ENCODE measurements around the gene ACSS1. TPM values are rescaled to one million over a fixed set of nuclear protein-coding genes. Genes with fewer than 3 reads are reported as not detected.
A peak's percentile ranks its signal among the peaks of the same experiment; 100 is the strongest.

Gene ACSS1
- total and polyA plus RNA-seq, 5 donors from 2014 or later, result 38.7 to 47.3 (median 40.1) TPM

- Histone ChIP-seq H3K9me3 (ENCODE audit: control insufficient read depth in 2 of 2, low read length in 2 of 2) (no peaks in the 10 kb centered on the region), H3K27ac (ENCODE audit: insufficient read depth, low read length, poor library complexity, severe bottlenecking) (no peak overlapping the region), H3K27me3 (ENCODE audit: control insufficient read depth, insufficient read depth, low read length) (peaks cover 61% of the 10 kb centered on the region), H3K4me3 (ENCODE audit: low read depth, low read length) (no peak overlapping the region), H3K36me3 (ENCODE audit: control insufficient read depth, insufficient read depth, low read length) (no peaks in the 10 kb centered on the region), H3K4me1 (ENCODE audit: control insufficient read depth, insufficient read depth, low read length, poor library complexity, severe bottlenecking) (peaks cover 21% of the 10 kb centered on the region)
- Mint-ChIP-seq H3K9me3 (peaks cover 0 to 3% (median 0%) of the 10 kb centered on the region in 7 donors), H3K36me3 (no peaks in the 10 kb centered on the region), H3K4me3 (peak overlapping the region in 1 of 4 donors; percentile 13), H3K4me1 (peaks cover 0 to 6% (median 3%) of the 10 kb centered on the region in 4 donors), H3K27ac (no peak overlapping the region), H3K27me3 (peaks cover 68% of the 10 kb centered on the region)
- DNase-seq, result peak in 1 of 3 donors; percentile 49
- ATAC-seq (ENCODE audit: low read depth in 2 of 2), result no peak
These were observed 19.0 kb upstream of the ACSS1 start for GRCh38 chr20:25076731-25077609.

- Mint-ChIP-seq H3K4me1 (peaks cover 0 to 6% (median 3%) of the 10 kb centered on the region in 4 donors), H3K27ac (no peak overlapping the region), H3K27me3 (peaks cover 75% of the 10 kb centered on the region), H3K4me3 (no peak overlapping the region), H3K9me3 (peaks cover 0 to 3% (median 0%) of the 10 kb centered on the region in 7 donors), H3K36me3 (no peaks in the 10 kb centered on the region)
- DNase-seq (no peak), ATAC-seq (ENCODE audit: low read depth in 2 of 2) (no peak)
- Histone ChIP-seq H3K4me1 (ENCODE audit: control insufficient read depth, insufficient read depth, low read length, poor library complexity, severe bottlenecking) (peaks cover 13% of the 10 kb centered on the region), H3K9me3 (ENCODE audit: control insufficient read depth in 2 of 2, low read length in 2 of 2) (no peaks in the 10 kb centered on the region), H3K36me3 (ENCODE audit: control insufficient read depth, insufficient read depth, low read length) (no peaks in the 10 kb centered on the region), H3K27ac (ENCODE audit: insufficient read depth, low read length, poor library complexity, severe bottlenecking) (no peak overlapping the region), H3K27me3 (ENCODE audit: control insufficient read depth, insufficient read depth, low read length) (peaks cover 69% of the 10 kb centered on the region), H3K4me3 (ENCODE audit: low read depth, low read length) (no peak overlapping the region)
These were observed 18.3 kb upstream of the ACSS1 start for GRCh38 chr20:25076201-25076600.

GRCh38 chr20:25073544-25073943, 15.6 kb upstream of the ACSS1 start:
- DNase-seq (no peak), ATAC-seq (ENCODE audit: low read depth in 2 of 2) (no peak)
- Histone ChIP-seq H3K27ac (ENCODE audit: insufficient read depth, low read length, poor library complexity, severe bottlenecking) (no peak overlapping the region), H3K4me1 (ENCODE audit: control insufficient read depth, insufficient read depth, low read length, poor library complexity, severe bottlenecking) (peaks cover 9% of the 10 kb centered on the region), H3K9me3 (ENCODE audit: control insufficient read depth in 2 of 2, low read length in 2 of 2) (no peaks in the 10 kb centered on the region), H3K36me3 (ENCODE audit: control insufficient read depth, insufficient read depth, low read length) (no peaks in the 10 kb centered on the region), H3K4me3 (ENCODE audit: low read depth, low read length) (no peak overlapping the region), H3K27me3 (ENCODE audit: control insufficient read depth, insufficient read depth, low read length) (peaks cover 49% of the 10 kb centered on the region)
- no peaks in the 10 kb centered on the region for H3K9me3 Mint-ChIP-seq
- no peak overlapping the region for H3K27ac Mint-ChIP-seq
- peaks cover 0 to 5% (median 1%) of the 10 kb centered on the region in 4 donors for H3K4me1 Mint-ChIP-seq
- peaks cover 71% of the 10 kb centered on the region for H3K27me3 Mint-ChIP-seq
- H3K36me3 Mint-ChIP-seq, result no peaks in the 10 kb centered on the region
- H3K4me3 Mint-ChIP-seq, result no peak overlapping the region

- Histone ChIP-seq H3K4me3 (ENCODE audit: low read depth, low read length) (no peak overlapping the region), H3K4me1 (ENCODE audit: control insufficient read depth, insufficient read depth, low read length, poor library complexity, severe bottlenecking) (peaks cover 4% of the 10 kb centered on the region), H3K36me3 (ENCODE audit: control insufficient read depth, insufficient read depth, low read length) (no peaks in the 10 kb centered on the region), H3K27ac (ENCODE audit: insufficient read depth, low read length, poor library complexity, severe bottlenecking) (no peak overlapping the region), H3K9me3 (ENCODE audit: control insufficient read depth in 2 of 2, low read length in 2 of 2) (no peaks in the 10 kb centered on the region), H3K27me3 (ENCODE audit: control insufficient read depth, insufficient read depth, low read length) (peaks cover 43% of the 10 kb centered on the region)
- ATAC-seq (ENCODE audit: low read depth in 2 of 2), result no peak
- Mint-ChIP-seq H3K4me3 (no peak overlapping the region), H3K36me3 (no peaks in the 10 kb centered on the region), H3K4me1 (no peaks in the 10 kb centered on the region), H3K27ac (no peak overlapping the region), H3K9me3 (no peaks in the 10 kb centered on the region), H3K27me3 (peaks cover 68% of the 10 kb centered on the region)
- DNase-seq, result no peak
These were observed 14.4 kb upstream of the ACSS1 start for GRCh38 chr20:25072226-25072811.

GRCh38 chr20:25071734-25072133, 13.8 kb upstream of the ACSS1 start:
- Histone ChIP-seq H3K27ac (ENCODE audit: insufficient read depth, low read length, poor library complexity, severe bottlenecking) (no peak overlapping the region), H3K9me3 (ENCODE audit: control insufficient read depth in 2 of 2, low read length in 2 of 2) (no peaks in the 10 kb centered on the region), H3K4me1 (ENCODE audit: control insufficient read depth, insufficient read depth, low read length, poor library complexity, severe bottlenecking) (no peaks in the 10 kb centered on the region), H3K36me3 (ENCODE audit: control insufficient read depth, insufficient read depth, low read length) (no peaks in the 10 kb centered on the region), H3K4me3 (ENCODE audit: low read depth, low read length) (no peak overlapping the region), H3K27me3 (ENCODE audit: control insufficient read depth, insufficient read depth, low read length) (peaks cover 39% of the 10 kb centered on the region)
- peaks cover 63% of the 10 kb centered on the region for H3K27me3 Mint-ChIP-seq
- no peak overlapping the region for H3K4me3 Mint-ChIP-seq
- H3K9me3 Mint-ChIP-seq, result no peaks in the 10 kb centered on the region
- no peak for DNase-seq
- no peaks in the 10 kb centered on the region for H3K36me3 Mint-ChIP-seq
- H3K4me1 Mint-ChIP-seq, result no peaks in the 10 kb centered on the region
- no peak for ATAC-seq (ENCODE audit: low read depth in 2 of 2)
- no peak overlapping the region for H3K27ac Mint-ChIP-seq

- Mint-ChIP-seq H3K9me3 (no peaks in the 10 kb centered on the region), H3K36me3 (no peaks in the 10 kb centered on the region), H3K27me3 (peaks cover 60% of the 10 kb centered on the region), H3K4me1 (peaks cover 0 to under 1% (median 0%) of the 10 kb centered on the region in 4 donors), H3K27ac (no peak overlapping the region), H3K4me3 (no peak overlapping the region)
- no peak for DNase-seq
- H3K4me1 ChIP-seq (ENCODE audit: control insufficient read depth, insufficient read depth, low read length, poor library complexity, severe bottlenecking), result peaks cover under 1% of the 10 kb centered on the region
- no peaks in the 10 kb centered on the region for H3K9me3 ChIP-seq (ENCODE audit: control insufficient read depth in 2 of 2, low read length in 2 of 2)
- peaks cover 36% of the 10 kb centered on the region for H3K27me3 ChIP-seq (ENCODE audit: control insufficient read depth, insufficient read depth, low read length)
- no peak overlapping the region for H3K27ac ChIP-seq (ENCODE audit: insufficient read depth, low read length, poor library complexity, severe bottlenecking)
- ATAC-seq (ENCODE audit: low read depth in 2 of 2), result no peak
- no peaks in the 10 kb centered on the region for H3K36me3 ChIP-seq (ENCODE audit: control insufficient read depth, insufficient read depth, low read length)
- H3K4me3 ChIP-seq (ENCODE audit: low read depth, low read length), result no peak overlapping the region
These were observed 13.0 kb upstream of the ACSS1 start for GRCh38 chr20:25070821-25071473.

- H3K36me3 Mint-ChIP-seq, result no peaks in the 10 kb centered on the region
- no peaks in the 10 kb centered on the region for H3K9me3 ChIP-seq (ENCODE audit: control insufficient read depth in 2 of 2, low read length in 2 of 2)
- DNase-seq (no peak), ATAC-seq (ENCODE audit: low read depth in 2 of 2) (no peak)
- H3K27ac Mint-ChIP-seq, result no peak overlapping the region
- H3K4me1 ChIP-seq (ENCODE audit: control insufficient read depth, insufficient read depth, low read length, poor library complexity, severe bottlenecking), result peaks cover 6% of the 10 kb centered on the region
- H3K27me3 Mint-ChIP-seq, result peaks cover 48% of the 10 kb centered on the region
- no peaks in the 10 kb centered on the region for H3K9me3 Mint-ChIP-seq
- no peaks in the 10 kb centered on the region for H3K36me3 ChIP-seq (ENCODE audit: control insufficient read depth, insufficient read depth, low read length)
- H3K27ac ChIP-seq (ENCODE audit: insufficient read depth, low read length, poor library complexity, severe bottlenecking), result no peak overlapping the region
- H3K4me3 ChIP-seq (ENCODE audit: low read depth, low read length), result no peak overlapping the region
- peaks cover 0 to 6% (median 2%) of the 10 kb centered on the region in 4 donors for H3K4me1 Mint-ChIP-seq
- H3K4me3 Mint-ChIP-seq, result no peak overlapping the region
- peaks cover 17% of the 10 kb centered on the region for H3K27me3 ChIP-seq (ENCODE audit: control insufficient read depth, insufficient read depth, low read length)
These were observed 9.4 kb upstream of the ACSS1 start for GRCh38 chr20:25067102-25067987.
